ENCODE results near the gene PNMA6E. TPM values are rescaled to one million over a fixed set of nuclear protein-coding genes. Genes with fewer than 3 reads are reported as not detected.

The PNMA6E gene
- total RNA-seq, 1 donor: not detected

DNA sequence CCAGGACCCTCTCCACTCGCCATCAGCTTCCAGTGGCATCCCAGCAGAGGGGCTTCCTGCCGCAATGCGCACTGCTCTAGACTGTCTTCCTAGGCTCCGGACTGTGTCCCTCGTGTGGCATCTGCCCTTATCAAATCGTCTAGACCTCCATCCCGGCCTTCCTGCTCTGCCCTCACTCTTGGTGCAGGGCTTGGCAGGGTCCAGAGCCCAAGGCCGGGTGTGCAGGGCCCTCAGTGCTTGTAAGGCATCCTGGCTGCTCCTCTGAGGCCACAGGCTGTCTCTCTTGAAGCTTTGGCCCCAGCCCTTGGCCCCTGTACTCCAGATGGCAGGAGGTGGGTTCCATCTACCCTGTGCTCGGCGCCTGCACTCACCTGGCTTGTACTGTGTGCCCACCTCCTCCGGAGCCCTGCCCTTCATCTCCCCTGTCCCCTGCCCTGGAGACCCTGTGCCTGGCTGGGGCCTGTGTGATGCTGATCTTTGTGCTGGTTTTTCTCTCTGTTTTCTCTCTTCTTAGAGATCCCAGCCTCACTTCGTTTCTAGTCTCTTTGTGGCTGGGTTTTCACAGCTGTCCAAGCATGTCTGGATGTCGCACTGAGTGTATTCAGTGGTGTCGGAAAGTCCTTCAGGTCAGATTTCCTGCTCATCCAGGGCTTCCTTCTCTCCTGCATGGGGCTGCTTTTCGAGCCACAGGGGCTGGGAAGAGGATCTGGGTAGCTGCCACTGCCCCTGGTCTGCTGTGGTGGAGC, 48.4 kb upstream of the PNMA6E start:
- peak; percentile 86 for DNase-seq (ENCODE audit: insufficient read length, low spot score, missing footprints)
- TF ChIP-seq, protein P1, sequence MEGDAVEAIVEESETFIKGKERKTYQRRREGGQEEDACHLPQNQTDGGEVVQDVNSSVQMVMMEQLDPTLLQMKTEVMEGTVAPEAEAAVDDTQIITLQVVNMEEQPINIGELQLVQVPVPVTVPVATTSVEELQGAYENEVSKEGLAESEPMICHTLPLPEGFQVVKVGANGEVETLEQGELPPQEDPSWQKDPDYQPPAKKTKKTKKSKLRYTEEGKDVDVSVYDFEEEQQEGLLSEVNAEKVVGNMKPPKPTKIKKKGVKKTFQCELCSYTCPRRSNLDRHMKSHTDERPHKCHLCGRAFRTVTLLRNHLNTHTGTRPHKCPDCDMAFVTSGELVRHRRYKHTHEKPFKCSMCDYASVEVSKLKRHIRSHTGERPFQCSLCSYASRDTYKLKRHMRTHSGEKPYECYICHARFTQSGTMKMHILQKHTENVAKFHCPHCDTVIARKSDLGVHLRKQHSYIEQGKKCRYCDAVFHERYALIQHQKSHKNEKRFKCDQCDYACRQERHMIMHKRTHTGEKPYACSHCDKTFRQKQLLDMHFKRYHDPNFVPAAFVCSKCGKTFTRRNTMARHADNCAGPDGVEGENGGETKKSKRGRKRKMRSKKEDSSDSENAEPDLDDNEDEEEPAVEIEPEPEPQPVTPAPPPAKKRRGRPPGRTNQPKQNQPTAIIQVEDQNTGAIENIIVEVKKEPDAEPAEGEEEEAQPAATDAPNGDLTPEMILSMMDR (IDR thresholded peaks at IDR 0.05; ENCODE audit: extremely low read depth, low read depth, low read length): no peak
- H3K4me2 ChIP-seq (ENCODE audit: insufficient read depth, low read length): no peak overlapping the region

DNA sequence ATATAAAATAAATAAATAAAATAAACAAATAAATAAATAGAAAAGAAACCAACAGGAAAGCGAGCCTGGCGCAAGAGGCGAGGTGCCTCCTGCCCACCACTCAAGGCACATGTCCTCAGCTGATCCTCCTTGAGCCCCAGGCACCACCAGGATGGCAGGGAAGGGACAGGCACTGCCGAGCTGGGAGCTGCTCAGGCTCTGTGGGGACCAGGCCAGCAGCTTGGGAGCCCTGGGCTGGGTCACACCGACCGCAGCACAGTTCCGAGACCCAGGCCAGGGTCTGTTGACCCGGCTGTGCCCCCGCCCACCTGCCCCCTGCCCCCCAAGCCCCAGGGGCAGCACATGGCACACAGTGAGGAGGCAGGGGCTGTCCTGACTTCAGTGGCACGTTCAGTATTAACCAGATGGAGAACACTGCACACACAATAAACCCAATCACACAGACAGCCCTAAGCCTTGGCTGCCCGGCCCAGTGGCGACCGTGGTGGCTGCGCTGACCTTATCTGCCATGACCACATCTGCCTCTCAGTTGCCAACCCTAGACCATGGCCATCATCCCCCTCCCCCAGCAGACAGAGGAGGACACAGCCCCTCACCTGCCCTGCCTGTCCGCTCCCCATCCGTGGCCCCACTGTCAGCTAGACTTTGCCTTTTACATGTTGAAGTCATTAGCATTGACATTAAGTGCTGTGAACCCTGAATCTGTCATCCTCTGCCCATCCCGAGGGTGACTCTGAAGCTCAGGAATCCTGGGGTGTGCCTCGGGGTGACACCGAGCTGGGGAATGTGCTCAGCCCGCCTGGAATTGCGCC, 47.6 kb upstream of the PNMA6E start:
- Histone ChIP-seq H3K79me2 (ENCODE audit: insufficient read depth, low read length) (no peaks in the 10 kb centered on the region), H3K4me3 (ENCODE audit: insufficient read depth, low read length) (no peak overlapping the region), H3K27me3 (ENCODE audit: insufficient read depth, low read length) (no peaks in the 10 kb centered on the region), H3K9me3 (ENCODE audit: low read depth, low read length) (no peaks in the 10 kb centered on the region), H3K4me2 (ENCODE audit: insufficient read depth, low read length) (no peak overlapping the region), H3K36me3 (ENCODE audit: insufficient read depth, low read length) (no peaks in the 10 kb centered on the region), H3K27ac (ENCODE audit: low read depth, low read length) (no peak overlapping the region), H3K4me1 (ENCODE audit: insufficient read depth, low read length) (no peaks in the 10 kb centered on the region), H2AFZ (ENCODE audit: low read length) (no peak overlapping the region), H4K20me1 (ENCODE audit: insufficient read depth, low read length) (no peaks in the 10 kb centered on the region)
- TF ChIP-seq, protein P1 (IDR thresholded peaks at IDR 0.05; ENCODE audit: extremely low read depth, low read depth, low read length): no peak
- peak; percentile 86 for DNase-seq (ENCODE audit: insufficient read length, low spot score, missing footprints)

More for the DNA sequence above, 48.4 kb upstream of the PNMA6E start:
- H2AFZ ChIP-seq (ENCODE audit: low read length): no peak overlapping the region
- no peaks in the 10 kb centered on the region for H4K20me1 ChIP-seq (ENCODE audit: insufficient read depth, low read length)
- no peaks in the 10 kb centered on the region for H3K79me2 ChIP-seq (ENCODE audit: insufficient read depth, low read length)
- H3K9me3 ChIP-seq (ENCODE audit: low read depth, low read length): no peaks in the 10 kb centered on the region
- H3K27me3 ChIP-seq (ENCODE audit: insufficient read depth, low read length): no peaks in the 10 kb centered on the region
- no peaks in the 10 kb centered on the region for H3K36me3 ChIP-seq (ENCODE audit: insufficient read depth, low read length)
- H3K4me1 ChIP-seq (ENCODE audit: insufficient read depth, low read length): no peaks in the 10 kb centered on the region
- no peak overlapping the region for H3K27ac ChIP-seq (ENCODE audit: low read depth, low read length)
- no peak overlapping the region for H3K4me3 ChIP-seq (ENCODE audit: insufficient read depth, low read length)

DNA sequence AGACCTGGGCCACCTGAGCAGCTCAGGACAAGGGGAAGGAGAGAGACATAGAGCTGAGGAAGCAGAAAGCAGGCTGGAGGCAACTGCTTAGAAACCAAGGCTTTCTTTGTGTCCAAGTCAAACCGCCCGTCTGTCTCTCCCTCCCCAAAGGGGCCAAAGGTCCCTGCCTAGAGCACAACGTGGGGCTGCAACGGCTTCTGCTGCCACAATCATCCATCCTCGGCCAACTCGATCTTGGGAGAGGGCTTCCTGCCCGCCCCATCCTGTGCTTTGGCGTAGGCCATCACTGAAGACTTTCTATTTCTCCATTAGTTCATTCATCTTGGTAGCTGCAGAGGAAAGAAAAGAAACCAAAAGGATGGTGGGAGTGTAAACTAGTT, 46.4 kb upstream of the PNMA6E start:
- Histone ChIP-seq H3K27me3 (ENCODE audit: insufficient read depth, low read length) (no peaks in the 10 kb centered on the region), H3K9me3 (ENCODE audit: low read depth, low read length) (no peaks in the 10 kb centered on the region), H4K20me1 (ENCODE audit: insufficient read depth, low read length) (no peaks in the 10 kb centered on the region), H3K4me1 (ENCODE audit: insufficient read depth, low read length) (no peaks in the 10 kb centered on the region), H3K79me2 (ENCODE audit: insufficient read depth, low read length) (no peaks in the 10 kb centered on the region), H3K36me3 (ENCODE audit: insufficient read depth, low read length) (no peaks in the 10 kb centered on the region), H3K4me2 (ENCODE audit: insufficient read depth, low read length) (no peak overlapping the region), H2AFZ (ENCODE audit: low read length) (no peak overlapping the region), H3K27ac (ENCODE audit: low read depth, low read length) (no peak overlapping the region), H3K4me3 (ENCODE audit: insufficient read depth, low read length) (no peak overlapping the region)
- TF ChIP-seq, protein P1 (IDR thresholded peaks at IDR 0.05; ENCODE audit: extremely low read depth, low read depth, low read length): no peak
- DNase-seq (ENCODE audit: insufficient read length, low spot score, missing footprints): peak; percentile 79

DNA sequence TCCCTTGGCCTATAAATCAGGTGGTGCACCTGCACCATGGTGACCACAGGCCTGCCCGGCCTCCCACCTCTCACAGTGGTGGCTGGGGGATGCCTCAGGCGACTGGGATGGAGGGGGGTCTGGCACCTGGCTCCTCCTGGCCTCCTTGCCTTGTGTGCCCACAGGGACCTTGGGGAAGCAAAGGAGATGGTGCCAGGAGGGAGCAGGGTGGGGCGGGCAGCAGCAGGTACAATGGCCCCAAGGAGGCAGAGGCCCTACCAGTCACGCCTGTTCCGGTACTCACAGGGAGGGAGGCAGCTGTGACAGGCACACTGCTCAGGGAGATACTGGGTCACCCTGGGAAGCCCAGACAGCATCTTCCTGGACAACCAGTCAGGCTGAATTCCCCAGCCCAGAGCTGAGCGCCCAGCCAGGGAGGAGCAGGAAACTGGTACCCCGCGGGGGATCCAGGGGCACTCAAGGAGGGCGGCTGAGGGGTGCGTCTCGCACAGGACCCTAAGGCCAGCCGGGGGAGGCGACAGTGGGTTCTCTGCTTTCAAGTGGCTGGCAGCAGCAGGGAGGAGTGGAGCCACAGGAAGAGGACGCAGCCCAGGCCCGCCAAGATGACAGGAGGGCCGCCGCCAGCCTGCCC, 45.9 kb upstream of the PNMA6E start:
- Histone ChIP-seq H3K27me3 (ENCODE audit: insufficient read depth, low read length) (no peaks in the 10 kb centered on the region), H3K4me2 (ENCODE audit: insufficient read depth, low read length) (no peak overlapping the region), H3K36me3 (ENCODE audit: insufficient read depth, low read length) (no peaks in the 10 kb centered on the region), H2AFZ (ENCODE audit: low read length) (no peak overlapping the region), H3K27ac (ENCODE audit: low read depth, low read length) (no peak overlapping the region), H3K9me3 (ENCODE audit: low read depth, low read length) (no peaks in the 10 kb centered on the region), H3K4me3 (ENCODE audit: insufficient read depth, low read length) (no peak overlapping the region), H3K79me2 (ENCODE audit: insufficient read depth, low read length) (no peaks in the 10 kb centered on the region), H4K20me1 (ENCODE audit: insufficient read depth, low read length) (no peaks in the 10 kb centered on the region), H3K4me1 (ENCODE audit: insufficient read depth, low read length) (no peaks in the 10 kb centered on the region)
- peak; percentile 84 for DNase-seq (ENCODE audit: insufficient read length, low spot score, missing footprints)
- TF ChIP-seq, protein P1 (IDR thresholded peaks at IDR 0.05; ENCODE audit: extremely low read depth, low read depth, low read length): no peak
